H9 (cell line): Measurements from ENCODE around the gene ERCC4. TPM values are rescaled to one million over a fixed set of nuclear protein-coding genes. Genes with fewer than 3 reads are reported as not detected.

Experiments
- DNase-seq: peaks from one replicate; pipeline ENCODE4 v3.0.0-alpha.2; 2017
- H2AFZ ChIP-seq: one replicate; pipeline ENCODE4 v1.6.1; 2013; ENCODE audit warnings: mild to moderate bottlenecking, low read length, control low read depth, moderate library complexity
- H2AK5ac ChIP-seq: 2 replicates; pipeline ENCODE4 v1.6.1; 2013; ENCODE audit warnings: low read length, control low read depth, mixed read lengths; ENCODE audit not compliant: insufficient read length
- H2BK120ac ChIP-seq: one replicate; pipeline ENCODE4 v1.6.1; 2013; ENCODE audit warnings: low read depth, mild to moderate bottlenecking, low read length, control low read depth, inconsistent platforms; ENCODE audit not compliant: poor library complexity, severe bottlenecking
- H2BK12ac ChIP-seq: 2 replicates; pipeline ENCODE4 v1.6.1; 2013; ENCODE audit warnings: low read length, control low read depth, mixed read lengths, low read depth; ENCODE audit not compliant: insufficient read length
- H2BK15ac ChIP-seq: 2 replicates; pipeline ENCODE4 v1.6.1; 2013; ENCODE audit warnings: low read depth, low read length, control low read depth
- H2BK20ac ChIP-seq: one replicate; pipeline ENCODE4 v1.6.1; 2013; ENCODE audit warnings: low read depth, mild to moderate bottlenecking, low read length, control low read depth, inconsistent platforms; ENCODE audit not compliant: poor library complexity, severe bottlenecking
- H2BK5ac ChIP-seq: 2 replicates; pipeline ENCODE4 v1.6.1; 2013; ENCODE audit warnings: low read length, control low read depth, mixed read lengths; ENCODE audit not compliant: insufficient read length
- H3K14ac ChIP-seq: 2 replicates; pipeline ENCODE4 v1.6.1; 2013; ENCODE audit warnings: low read length, control low read depth; ENCODE audit not compliant: insufficient read depth
- H3K18ac ChIP-seq: 2 replicates; pipeline ENCODE4 v1.6.1; 2013; ENCODE audit warnings: low read depth, mild to moderate bottlenecking, mixed read lengths, low read length, control low read depth; ENCODE audit not compliant: insufficient read length
- H3K23ac ChIP-seq: 2 replicates; pipeline ENCODE4 v1.6.1; 2013; ENCODE audit warnings: low read length, control low read depth, mixed read lengths, low read depth; ENCODE audit not compliant: insufficient read length
- H3K23me2 ChIP-seq: 2 replicates; pipeline ENCODE4 v1.6.1; 2013; ENCODE audit warnings: low read depth, mild to moderate bottlenecking, mixed read lengths, low read length, control low read depth; ENCODE audit not compliant: insufficient read length, poor library complexity, severe bottlenecking
- H3K27ac ChIP-seq: 2 replicates; pipeline ENCODE4 v1.5.1; 2013; ENCODE audit warnings: low read length, control low read depth, mixed read lengths, low read depth; ENCODE audit not compliant: insufficient read length
- H3K27me3 ChIP-seq: 2 replicates; pipeline ENCODE4 v1.6.1; 2013; ENCODE audit warnings: low read length, control low read depth, inconsistent platforms; ENCODE audit not compliant: insufficient read depth
- H3K4ac ChIP-seq: 2 replicates; pipeline ENCODE4 v1.6.1; 2013; ENCODE audit warnings: low read depth, mild to moderate bottlenecking, control low read depth, inconsistent platforms, low read length, moderate library complexity
- H3K4me1 ChIP-seq: 2 replicates; pipeline ENCODE4 v1.6.1; 2013; ENCODE audit warnings: low read length, control low read depth, inconsistent platforms; ENCODE audit not compliant: insufficient read depth
- H3K4me2 ChIP-seq: 2 replicates; pipeline ENCODE4 v1.6.1; 2013; ENCODE audit warnings: low read length, control low read depth, mixed read lengths; ENCODE audit not compliant: insufficient read length, insufficient read depth
- H3K56ac ChIP-seq: 2 replicates; pipeline ENCODE4 v1.6.1; 2013; ENCODE audit warnings: low read depth, mild to moderate bottlenecking, mixed read lengths, low read length, control low read depth; ENCODE audit not compliant: insufficient read length
- H3K79me1 ChIP-seq: 2 replicates; pipeline ENCODE4 v1.6.1; 2013; ENCODE audit warnings: low read depth, mild to moderate bottlenecking, moderate library complexity, low read length, control low read depth, inconsistent platforms; ENCODE audit not compliant: insufficient read depth, poor library complexity, severe bottlenecking
- H3K79me2 ChIP-seq: 2 replicates; pipeline ENCODE4 v1.6.1; 2013; ENCODE audit warnings: low read length, control low read depth, inconsistent platforms; ENCODE audit not compliant: insufficient read depth
- H3K9ac ChIP-seq: 2 replicates; pipeline ENCODE4 v1.6.1; 2013; ENCODE audit warnings: low read length, control low read depth, mixed read lengths; ENCODE audit not compliant: insufficient read length; ENCODE audit errors: extremely low read depth
- H3K9me3 ChIP-seq: one replicate; pipeline ENCODE4 v1.6.1; 2013; ENCODE audit warnings: low read depth, low read length, inconsistent platforms; ENCODE audit not compliant: control insufficient read depth
- H3T11ph ChIP-seq: one replicate; pipeline ENCODE4 v1.6.1; 2013; ENCODE audit warnings: mild to moderate bottlenecking, low read length, control low read depth, inconsistent platforms
- H4K20me1 ChIP-seq: one replicate; pipeline ENCODE4 v1.6.1; 2013; ENCODE audit not compliant: control insufficient read depth, insufficient read length, insufficient read depth
- H4K5ac ChIP-seq: 2 replicates; pipeline ENCODE4 v1.6.1; 2013; ENCODE audit warnings: low read depth, mild to moderate bottlenecking, mixed read lengths, low read length, control low read depth; ENCODE audit not compliant: insufficient read length
- H4K8ac ChIP-seq: replicated peaks from 2 replicates; pipeline ENCODE4 v1.6.1; 2013; ENCODE audit warnings: low read length, control low read depth, mixed read lengths, low read depth; ENCODE audit not compliant: insufficient read length
- H4K91ac ChIP-seq: 2 replicates; pipeline ENCODE4 v1.6.1; 2013; ENCODE audit warnings: low read depth, mild to moderate bottlenecking, moderate library complexity, mixed read lengths, low read length, control low read depth; ENCODE audit not compliant: insufficient read length
- H3K27ac Mint-ChIP-seq, 3 experiments: 2 replicates in 2 of 3; 3 replicates in 1 of 3; pipeline ENCODE4 v1.8.0; 2020 to 2021; ENCODE audit warnings: mixed read lengths in 3 of 3, mild to moderate bottlenecking in 1 of 3, moderate library complexity in 1 of 3
- H3K27me3 Mint-ChIP-seq: 2 replicates; pipeline ENCODE4 v1.8.0; 2021; ENCODE audit warnings: low read depth, mild to moderate bottlenecking, moderate library complexity, mixed read lengths
- H3K36me3 Mint-ChIP-seq, 3 experiments: 2 replicates in 2 of 3; 3 replicates in 1 of 3; pipeline ENCODE4 v1.8.0; 2020 to 2021; ENCODE audit warnings: low read depth in 3 of 3, mixed read lengths in 3 of 3; ENCODE audit not compliant: insufficient read depth in 1 of 3
- H3K4me1 Mint-ChIP-seq, 2 experiments: 2 replicates each; pipeline ENCODE4 v1.8.0; 2020; ENCODE audit warnings: mixed read lengths in 2 of 2
- H3K4me3 Mint-ChIP-seq, 2 experiments: 2 replicates in 1 of 2; 3 replicates in 1 of 2; pipeline ENCODE4 v1.8.0; 2020 to 2021; ENCODE audit warnings: mild to moderate bottlenecking in 2 of 2, mixed read lengths in 2 of 2, moderate library complexity in 1 of 2
- H3K9me3 Mint-ChIP-seq, 2 experiments: 2 replicates in 1 of 2; 3 replicates in 1 of 2; pipeline ENCODE4 v1.8.0; 2020; ENCODE audit warnings: mild to moderate bottlenecking in 2 of 2, mixed read lengths in 2 of 2, moderate library complexity in 1 of 2
- WGBS: extraction: QIAGEN DNeasy Blood & Tissue Kit; methylation state at CpG from one replicate; pipeline ENCODE4 v1.1.7; 2013; ENCODE audit warnings: missing lambda C conversion rate, low lambda C conversion rate, mixed read lengths; ENCODE audit not compliant: insufficient read length; ENCODE audit errors: extremely low coverage; 5-methylcytosine and 5-hydroxymethylcytosine counted together
- total RNA-seq: library from RNA; stranded (reverse); gene quantifications from 2 replicates; pipeline ENCODE4 v1.2.1, GENCODE V29; 2021
- TF ChIP-seq, protein P1 (sequence below): fragments of 200-600 bp; sonication (generic); conservative IDR thresholded peaks from 3 replicates; pipeline ENCODE4 v1.8.0; 2021; ENCODE audit warnings: antibody characterized with exemption, mild to moderate bottlenecking

The ERCC4 gene
- total RNA-seq, 1 experiment from 2014 or later, result 15.6 TPM

DNA sequence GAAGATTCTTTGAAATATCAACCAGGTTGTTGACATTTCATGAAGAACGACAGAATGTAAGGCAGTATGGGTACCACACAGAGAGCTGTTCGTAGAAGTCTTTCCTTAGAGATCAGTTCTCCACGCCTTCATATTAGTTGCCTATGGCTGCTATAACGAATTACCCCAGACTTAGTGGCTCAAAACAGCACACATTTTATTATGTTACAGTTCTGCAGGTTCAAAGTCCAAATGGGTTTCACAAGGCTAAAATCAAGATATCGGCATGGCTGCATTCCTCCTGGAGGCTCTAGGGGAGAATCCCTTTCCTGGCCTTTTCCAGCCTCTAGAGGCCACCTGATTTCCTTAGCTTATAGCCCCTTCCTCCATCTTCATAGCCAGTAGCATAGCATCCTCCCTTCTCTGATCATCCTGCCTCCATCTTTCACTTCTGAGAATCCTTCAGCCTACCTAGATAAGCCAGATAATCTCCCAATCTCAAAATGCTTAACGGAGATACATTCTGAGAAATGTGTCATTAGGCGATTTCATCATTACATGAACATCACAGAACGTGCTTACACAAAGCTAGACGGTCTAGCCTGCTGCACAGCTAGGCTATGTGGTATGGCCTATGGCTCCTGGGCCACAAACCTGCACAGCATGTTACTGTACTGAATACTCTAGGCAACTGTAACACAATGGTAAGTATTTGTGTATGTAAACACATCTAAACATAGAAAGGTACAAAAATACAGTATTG, 26.0 kb downstream of the ERCC4 start:
- no peaks in the 10 kb centered on the region for H3K27me3 Mint-ChIP-seq
- WGBS, result no CpG with 5 or more reads among the region's 9 CpGs
- Histone ChIP-seq H3K27me3 (no peaks in the 10 kb centered on the region), H4K8ac (no peak overlapping the region), H3K4me1 (no peaks in the 10 kb centered on the region), H3T11ph (no peak overlapping the region), H3K23me2 (no peaks in the 10 kb centered on the region), H3K9ac (no peak overlapping the region), H2BK20ac (no peak overlapping the region), H3K56ac (no peak overlapping the region), H2BK15ac (no peak overlapping the region), H4K5ac (no peak overlapping the region), H3K23ac (no peak overlapping the region), H4K20me1 (no peaks in the 10 kb centered on the region), H2BK120ac (no peak overlapping the region), H3K27ac (no peak overlapping the region), H3K4ac (no peak overlapping the region), H2BK12ac (no peak overlapping the region), H3K14ac (no peak overlapping the region), H3K79me2 (no peaks in the 10 kb centered on the region), H2AK5ac (no peak overlapping the region), H2BK5ac (no peak overlapping the region), H4K91ac (no peak overlapping the region), H3K4me2 (no peak overlapping the region), H2AFZ (no peak overlapping the region), H3K9me3 (no peaks in the 10 kb centered on the region), H3K18ac (no peak overlapping the region), H3K79me1 (no peaks in the 10 kb centered on the region)
- H3K36me3 Mint-ChIP-seq, result peaks cover 7 to 35% (median 17%) of the 10 kb centered on the region in 3 experiments; a peak in 5 of 7 replicates
- no peaks in the 10 kb centered on the region for H3K9me3 Mint-ChIP-seq
- DNase-seq, result no peak
- no peak overlapping the region for H3K4me3 Mint-ChIP-seq
- TF ChIP-seq, protein P1, sequence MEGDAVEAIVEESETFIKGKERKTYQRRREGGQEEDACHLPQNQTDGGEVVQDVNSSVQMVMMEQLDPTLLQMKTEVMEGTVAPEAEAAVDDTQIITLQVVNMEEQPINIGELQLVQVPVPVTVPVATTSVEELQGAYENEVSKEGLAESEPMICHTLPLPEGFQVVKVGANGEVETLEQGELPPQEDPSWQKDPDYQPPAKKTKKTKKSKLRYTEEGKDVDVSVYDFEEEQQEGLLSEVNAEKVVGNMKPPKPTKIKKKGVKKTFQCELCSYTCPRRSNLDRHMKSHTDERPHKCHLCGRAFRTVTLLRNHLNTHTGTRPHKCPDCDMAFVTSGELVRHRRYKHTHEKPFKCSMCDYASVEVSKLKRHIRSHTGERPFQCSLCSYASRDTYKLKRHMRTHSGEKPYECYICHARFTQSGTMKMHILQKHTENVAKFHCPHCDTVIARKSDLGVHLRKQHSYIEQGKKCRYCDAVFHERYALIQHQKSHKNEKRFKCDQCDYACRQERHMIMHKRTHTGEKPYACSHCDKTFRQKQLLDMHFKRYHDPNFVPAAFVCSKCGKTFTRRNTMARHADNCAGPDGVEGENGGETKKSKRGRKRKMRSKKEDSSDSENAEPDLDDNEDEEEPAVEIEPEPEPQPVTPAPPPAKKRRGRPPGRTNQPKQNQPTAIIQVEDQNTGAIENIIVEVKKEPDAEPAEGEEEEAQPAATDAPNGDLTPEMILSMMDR, result no peak
- peaks cover 3 to 4% of the 10 kb centered on the region in 2 experiments for H3K4me1 Mint-ChIP-seq
- no peak overlapping the region for H3K27ac Mint-ChIP-seq
